Measurements from ENCODE around the gene WDR86. TPM values are rescaled to one million over a fixed set of nuclear protein-coding genes. Genes with fewer than 3 reads are reported as not detected.

The WDR86 gene
- polyA plus RNA-seq, 3 donors = 24.3 to 52.0 (median 39.1) TPM

DNA sequence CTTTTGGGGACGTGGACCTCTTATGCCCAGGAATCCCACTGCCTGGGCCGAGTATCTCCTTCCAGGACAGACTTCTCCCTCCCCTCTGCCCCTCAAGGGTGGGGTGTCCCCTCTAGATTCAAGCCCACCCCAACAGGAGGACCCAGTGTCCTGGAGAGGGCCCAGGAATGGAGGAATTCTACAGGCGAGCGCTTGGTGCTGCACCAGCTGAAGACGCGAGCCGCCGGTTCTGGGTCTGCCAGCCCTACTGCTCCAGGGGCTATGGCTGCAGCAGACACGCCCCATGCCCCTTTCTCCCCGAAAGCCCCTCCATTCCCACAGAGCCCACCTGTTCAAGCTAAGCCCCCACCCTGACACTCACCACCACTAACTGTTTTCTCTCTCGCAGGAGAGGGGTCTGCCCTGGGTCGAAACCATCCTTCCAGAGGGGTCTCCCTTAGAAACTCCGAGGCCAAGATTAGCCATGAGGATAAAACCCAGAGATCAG, 21.5 kb upstream of the WDR86 start:
- no peak for DNase-seq (ENCODE audit: extremely low read depth in 1 of 11, low read depth in 9 of 11, low spot score in 4 of 11)

DNA sequence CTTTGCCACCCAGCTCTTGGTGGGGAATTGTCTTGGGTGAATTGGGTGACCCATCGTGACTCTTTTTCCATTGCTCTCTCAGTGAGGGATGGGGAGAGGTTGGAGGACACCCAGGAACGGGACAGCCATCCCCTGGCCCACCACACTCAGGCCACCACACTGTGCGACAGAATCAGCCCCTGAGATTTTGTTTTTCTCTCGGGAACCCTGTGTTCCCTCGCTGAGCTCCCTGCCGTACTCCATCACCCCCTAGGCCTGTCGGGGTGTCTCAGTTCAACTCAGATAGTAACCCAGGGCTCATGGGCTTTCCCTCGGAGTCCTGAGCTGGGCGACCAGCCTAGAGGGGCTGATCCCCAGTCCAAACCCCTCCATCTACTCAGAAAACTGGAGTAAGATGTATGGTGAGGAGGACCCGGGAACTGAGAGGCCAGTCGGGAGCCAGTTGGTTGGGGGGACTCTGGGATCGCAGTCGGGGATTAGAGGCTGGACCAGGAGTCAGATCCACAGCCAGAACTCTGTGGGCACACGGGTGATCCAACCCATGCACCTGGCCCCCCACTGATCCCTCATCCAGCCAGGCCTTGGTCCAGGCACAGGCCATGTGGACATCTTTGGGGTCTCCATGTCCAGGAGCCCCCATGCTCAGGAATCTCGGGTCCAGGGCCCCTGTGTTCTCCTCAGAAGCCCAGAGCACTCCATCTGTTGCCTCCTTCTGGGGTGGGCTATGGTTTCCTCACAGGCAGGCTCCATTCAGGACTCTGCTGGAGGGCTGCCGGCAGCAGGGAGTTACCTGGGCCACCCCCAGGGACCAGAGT, 20.8 kb upstream of the WDR86 start:
- no peak for DNase-seq (ENCODE audit: extremely low read depth in 1 of 11, low read depth in 9 of 11, low spot score in 4 of 11)

DNA sequence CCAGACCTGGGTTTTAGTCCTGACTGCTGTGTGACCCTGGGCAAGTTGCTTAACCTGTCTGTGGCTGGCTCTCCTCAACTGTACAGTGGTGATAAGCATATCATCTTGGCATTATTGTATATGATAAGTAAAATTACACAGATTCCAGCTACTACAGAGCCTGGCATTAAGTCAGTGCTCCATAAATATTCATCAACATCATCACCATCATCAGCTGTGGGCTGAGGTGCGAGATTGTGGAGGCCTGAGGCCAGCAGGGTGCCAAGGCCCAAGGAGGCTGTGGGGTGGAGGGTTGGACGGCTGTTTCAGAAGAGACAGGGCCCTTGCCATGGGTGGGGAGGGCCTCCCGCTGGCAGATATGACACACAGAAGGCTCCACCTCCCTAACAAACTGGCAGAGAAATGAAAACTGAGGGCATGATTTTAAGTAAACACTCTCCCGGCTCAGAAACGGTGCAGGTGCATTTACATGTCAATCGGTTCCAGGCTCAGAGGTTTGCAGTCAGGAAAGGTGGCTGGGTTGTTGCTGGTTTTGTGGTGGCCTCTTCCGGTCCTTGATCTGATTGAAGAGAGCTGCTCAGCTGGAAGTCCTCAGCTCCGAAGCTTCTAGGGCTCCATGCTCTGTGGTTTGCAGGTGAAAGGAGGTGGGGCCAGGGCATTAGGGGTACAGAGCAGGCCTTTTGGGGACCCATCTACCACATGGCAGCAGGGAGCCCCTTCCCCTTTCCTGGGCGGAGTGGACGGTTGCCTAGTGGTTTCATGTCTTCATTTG, 19.9 kb upstream of the WDR86 start:
- DNase-seq (ENCODE audit: extremely low read depth in 1 of 11, low read depth in 9 of 11, low spot score in 4 of 11) = no peak

DNA sequence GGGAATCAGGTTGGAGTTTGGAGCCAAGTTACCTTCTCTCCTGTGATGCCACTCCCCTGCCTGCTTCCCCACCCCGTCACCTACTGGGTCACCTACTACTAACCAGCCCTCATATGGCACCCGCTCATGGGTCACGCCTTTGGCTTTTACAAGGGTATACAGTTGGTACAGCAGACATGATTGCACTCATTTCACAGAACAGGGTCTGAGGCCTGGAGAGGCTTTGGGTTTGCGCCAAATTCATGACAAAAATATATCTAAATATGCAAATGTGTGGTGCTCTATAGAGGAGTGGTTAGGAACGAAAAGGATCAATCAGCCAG, 19.4 kb upstream of the WDR86 start:
- DNase-seq (ENCODE audit: extremely low read depth in 1 of 11, low read depth in 9 of 11, low spot score in 4 of 11) = no peak

DNA sequence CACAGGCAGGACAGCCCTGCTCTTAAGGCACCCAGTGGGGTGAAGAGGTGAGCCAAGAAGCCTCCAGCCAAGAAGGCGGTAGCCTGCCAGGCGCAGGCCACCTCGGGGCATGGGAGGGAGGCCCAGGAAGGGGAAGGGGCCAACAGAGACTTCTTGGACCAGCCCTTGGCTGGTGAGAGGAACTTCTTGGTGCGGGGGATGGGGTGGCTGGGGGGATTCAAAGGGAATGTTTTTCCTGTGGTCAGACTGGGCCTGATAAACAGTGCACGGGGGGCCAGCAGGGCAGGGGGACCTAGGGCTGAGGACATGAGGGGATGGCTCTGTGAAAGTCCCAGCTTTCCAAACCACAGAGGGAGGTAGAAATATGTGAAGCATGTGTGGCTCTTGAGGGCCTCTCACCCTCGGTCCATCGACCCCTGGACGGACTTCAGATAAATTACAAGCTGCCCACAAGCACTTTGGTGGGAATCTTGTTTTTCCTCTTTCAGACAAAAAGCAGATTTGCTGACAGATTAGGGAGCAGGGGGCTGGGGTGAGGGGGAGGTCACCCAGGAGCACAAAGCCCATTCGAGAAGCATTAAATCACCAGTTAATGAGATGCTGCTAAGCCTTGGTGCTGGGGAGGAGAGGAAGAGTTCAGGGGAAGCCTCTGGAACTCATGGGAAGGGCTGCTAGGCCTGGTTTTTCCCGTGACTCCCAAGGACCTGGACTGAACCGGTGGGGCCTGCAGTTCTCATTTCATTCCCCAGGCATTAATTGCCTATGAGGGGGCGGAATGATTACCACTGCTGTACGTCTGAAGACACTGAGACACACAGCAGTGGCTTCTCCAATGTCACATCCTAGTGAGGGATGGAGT, 18.8 kb upstream of the WDR86 start:
- DNase-seq (ENCODE audit: extremely low read depth in 1 of 11, low read depth in 9 of 11, low spot score in 4 of 11) = peak in 9 of 11 donors; percentile 74 to 92 (median 84)

DNA sequence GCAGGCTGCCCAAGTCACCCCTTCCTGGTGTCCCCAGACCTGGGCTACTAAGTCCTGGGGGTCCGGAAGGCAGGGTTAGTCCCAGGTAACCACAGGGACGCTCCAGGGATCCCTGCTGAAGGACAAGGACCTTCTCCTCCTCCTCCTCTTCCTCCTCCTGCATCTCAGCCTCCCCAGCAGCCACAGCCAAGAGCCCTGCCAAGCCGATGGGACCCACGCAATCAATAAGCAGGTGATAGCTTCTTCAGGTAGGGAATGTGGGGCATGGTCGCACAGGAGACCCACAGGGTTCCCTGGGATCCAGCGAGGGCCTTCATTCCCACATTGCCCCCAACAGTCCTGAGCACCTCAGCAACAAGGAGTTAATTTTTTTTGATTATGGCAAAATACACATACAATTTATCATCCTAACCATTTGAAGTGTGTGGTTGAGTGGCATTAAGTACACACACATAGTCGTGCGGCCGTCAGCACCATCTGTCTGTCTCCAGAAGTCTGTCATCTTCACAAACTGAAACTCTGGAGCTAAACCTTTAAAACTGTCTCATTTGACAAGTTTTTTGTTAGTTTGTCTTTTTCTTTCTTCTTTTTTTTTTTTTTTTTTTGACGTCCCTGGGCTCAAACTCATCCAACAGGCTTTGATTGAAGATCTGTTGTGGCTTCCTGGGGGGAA, 18.0 kb upstream of the WDR86 start:
- no peak for DNase-seq (ENCODE audit: extremely low read depth in 1 of 11, low read depth in 9 of 11, low spot score in 4 of 11)

DNA sequence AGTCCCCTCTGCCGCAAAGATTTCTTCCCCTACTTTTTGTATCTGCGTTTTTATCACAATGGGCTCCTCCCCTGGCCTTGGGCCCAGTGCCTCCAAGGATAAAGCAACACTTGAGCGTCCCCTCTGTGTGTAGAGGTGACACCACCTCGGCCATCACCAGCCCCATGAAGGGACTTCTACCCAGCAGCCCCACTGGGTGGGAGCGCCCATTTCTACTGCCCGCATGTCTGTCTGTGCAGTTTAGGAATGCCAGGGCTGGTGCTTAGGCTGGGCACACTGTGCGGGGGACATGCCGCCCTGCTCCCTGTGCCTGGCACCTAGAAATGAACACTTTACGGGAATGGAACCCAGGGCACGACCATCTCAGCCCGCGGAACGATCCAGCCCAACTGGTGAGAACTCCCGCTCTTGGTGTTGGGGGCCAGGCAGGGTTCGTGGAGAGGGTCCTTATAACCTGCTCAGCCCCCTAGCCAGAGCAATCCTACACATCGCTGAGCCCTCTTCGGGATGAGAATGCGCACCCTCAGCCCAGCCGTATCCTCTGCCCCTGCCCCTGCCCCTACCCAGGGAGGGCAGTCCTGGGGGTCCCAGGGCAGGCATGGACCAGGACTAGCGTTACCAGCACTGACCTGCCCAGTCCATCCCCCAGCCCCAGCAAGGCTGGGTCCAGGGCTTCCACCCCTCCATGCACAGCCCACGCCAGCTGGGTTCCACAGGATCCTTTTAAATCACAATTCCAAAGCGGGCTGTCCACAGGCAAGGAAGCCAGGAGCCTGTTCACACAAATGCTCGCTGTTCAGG, 17.3 kb upstream of the WDR86 start:
- DNase-seq (ENCODE audit: extremely low read depth in 1 of 11, low read depth in 9 of 11, low spot score in 4 of 11) = no peak

DNA sequence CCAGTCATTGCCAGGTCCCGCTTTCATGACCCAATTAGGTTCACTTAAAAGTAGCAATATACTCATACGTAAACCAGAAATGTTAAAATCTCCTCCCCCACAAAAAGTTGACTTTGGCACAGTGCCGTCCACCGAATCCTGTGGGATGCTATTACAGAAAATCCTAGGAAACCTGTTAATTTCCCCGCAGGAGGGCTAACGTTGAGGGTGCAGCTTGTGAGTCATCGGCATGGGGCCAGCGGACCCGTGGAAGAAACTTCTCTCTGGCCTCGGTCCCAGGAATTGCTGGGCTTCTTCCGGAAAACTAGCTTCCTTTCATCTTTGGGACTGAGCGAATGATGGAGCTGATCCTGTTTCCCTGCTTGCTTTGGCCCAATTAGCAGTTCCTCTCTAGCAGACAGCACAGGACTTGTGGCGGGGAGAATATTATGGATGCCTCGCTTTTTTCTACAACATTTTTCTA, 16.6 kb upstream of the WDR86 start:
- no peak for DNase-seq (ENCODE audit: extremely low read depth in 1 of 11, low read depth in 9 of 11, low spot score in 4 of 11)

DNA sequence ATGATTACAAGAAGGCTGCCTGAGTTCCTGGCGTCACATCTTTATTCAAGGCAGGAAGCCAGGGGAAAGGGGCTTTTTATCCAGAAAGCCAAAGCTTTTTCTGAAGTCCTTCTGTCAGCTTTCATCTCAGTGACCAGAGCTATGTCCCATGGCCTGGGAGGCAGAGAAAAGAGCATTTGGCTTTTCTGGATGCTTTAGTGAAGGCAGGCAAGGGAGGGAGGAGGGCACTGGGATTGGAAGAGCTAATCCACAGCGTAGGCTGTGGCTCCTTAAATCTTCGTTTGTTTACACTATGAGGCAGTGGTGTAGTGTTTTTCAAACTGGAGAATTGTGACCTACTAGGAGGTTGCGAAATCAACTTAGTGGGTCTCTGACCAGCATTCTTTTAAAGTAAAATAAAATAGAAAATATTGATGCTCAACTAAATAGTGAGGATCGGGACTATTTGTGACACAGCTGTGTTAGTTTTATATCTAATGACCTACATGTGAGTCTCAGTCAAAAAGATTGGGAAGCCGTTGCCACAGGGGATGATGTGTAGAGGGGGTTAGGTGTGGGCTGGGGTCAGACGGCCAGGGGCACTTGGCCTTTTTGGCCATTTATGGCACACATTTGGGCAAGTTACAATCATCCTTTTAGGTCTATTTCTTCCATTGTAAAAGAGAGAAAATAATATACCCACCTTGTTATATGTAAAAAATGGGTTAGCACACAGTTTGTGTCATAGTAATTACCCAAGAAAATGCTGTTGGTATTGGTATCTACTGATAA, 16.0 kb upstream of the WDR86 start:
- no peak for DNase-seq (ENCODE audit: extremely low read depth in 1 of 11, low read depth in 9 of 11, low spot score in 4 of 11)

DNA sequence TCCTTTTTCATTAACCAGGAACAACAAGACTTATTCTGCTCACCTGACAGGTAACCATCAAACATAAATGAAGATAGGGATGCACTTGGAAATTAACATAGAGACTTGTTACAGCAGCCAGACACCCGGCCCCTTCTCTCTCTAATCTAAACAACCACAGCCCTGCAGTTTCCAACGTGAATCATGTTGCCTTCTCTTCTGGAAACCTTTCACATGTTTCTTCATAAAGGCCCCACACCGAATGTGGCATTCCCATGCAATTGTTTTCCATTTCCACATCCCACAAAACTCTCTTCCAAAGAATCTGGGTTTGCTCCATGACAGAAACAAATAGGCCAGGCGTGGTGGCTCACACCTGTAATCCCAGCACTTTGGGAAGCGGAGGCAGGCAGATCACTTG, 15.0 kb upstream of the WDR86 start:
- no peak for DNase-seq (ENCODE audit: extremely low read depth in 1 of 11, low read depth in 9 of 11, low spot score in 4 of 11)

DNA sequence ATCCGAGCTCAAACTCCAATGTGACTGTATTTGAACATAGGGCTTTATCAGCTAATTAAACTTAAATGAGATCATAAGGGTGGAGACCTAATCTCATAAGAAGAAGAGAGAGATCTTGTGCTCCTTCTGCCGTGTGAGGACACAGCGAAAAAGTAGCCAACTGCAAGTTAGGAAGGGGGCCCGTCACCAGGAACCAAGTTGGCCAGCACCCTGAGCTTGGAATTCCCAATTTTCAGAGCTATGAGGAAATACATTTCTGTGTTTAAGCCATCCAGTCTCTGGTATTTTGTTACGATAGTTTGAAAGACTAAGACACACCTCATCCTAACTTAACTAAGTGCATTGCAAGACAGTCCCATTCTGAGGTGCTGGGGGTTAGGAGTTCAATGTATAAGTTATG, 14.1 kb upstream of the WDR86 start:
- DNase-seq (ENCODE audit: extremely low read depth in 1 of 11, low read depth in 9 of 11, low spot score in 4 of 11) = no peak

DNA sequence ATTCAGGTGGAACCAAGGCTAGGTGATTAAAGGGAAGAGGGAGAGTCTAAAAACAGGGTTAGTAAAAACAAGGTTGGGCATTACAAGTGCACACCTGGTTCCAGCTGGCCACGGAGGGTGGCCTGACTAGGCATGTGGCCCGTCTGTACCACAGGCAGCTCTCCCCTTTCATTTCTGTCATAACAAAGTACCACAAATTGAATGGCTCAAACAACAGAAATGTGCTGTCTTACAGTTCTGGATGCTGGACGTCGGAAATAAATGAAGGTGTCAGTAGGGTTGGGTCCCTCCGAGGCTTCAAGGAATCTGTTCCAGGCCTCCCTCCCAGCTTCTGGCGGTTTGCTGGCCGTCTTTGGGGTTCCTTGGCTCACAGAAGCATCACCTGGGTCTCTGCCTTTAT, 13.4 kb upstream of the WDR86 start:
- DNase-seq (ENCODE audit: extremely low read depth in 1 of 11, low read depth in 9 of 11, low spot score in 4 of 11) = no peak

DNA sequence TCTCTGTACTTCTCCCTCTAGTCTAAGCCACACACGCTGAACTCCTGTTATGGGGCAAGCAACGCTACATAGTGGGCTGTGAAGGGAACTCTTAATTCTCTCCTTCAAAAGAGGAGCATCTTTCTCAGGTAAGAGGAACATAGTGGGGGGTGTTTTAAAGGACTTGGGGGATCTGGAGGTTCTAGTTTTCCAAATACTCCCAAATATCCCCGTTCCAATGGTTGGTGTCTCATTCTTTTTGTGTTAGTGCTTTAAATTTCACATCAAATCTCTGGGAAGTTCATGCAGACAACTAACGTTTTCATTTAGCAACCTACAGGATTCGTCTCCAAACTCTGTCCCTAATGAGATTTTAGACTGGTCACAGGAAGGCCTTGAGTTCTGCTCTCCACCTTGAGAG, 12.4 kb upstream of the WDR86 start:
- DNase-seq (ENCODE audit: extremely low read depth in 1 of 11, low read depth in 9 of 11, low spot score in 4 of 11) = no peak

DNA sequence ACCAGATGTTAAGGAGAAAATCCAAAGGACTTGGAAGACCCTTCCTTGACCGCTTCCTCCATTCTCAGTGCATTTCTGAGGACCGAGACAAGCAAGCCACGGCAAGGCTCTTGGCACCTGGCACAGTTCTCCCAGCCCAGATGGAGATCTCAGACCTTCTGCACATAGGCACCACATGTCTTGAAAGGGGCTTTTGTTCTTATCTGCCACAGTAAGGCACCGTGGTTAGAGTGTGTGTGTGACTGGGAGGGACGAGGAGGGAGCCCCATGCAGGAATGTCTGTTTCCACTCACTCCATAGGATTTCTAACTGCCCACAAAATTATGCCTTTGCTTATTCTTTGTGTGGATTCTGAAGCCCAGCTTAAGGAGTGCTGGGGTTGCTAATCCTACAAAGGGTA, 10.3 kb upstream of the WDR86 start:
- DNase-seq (ENCODE audit: extremely low read depth in 1 of 11, low read depth in 9 of 11, low spot score in 4 of 11) = no peak

DNA sequence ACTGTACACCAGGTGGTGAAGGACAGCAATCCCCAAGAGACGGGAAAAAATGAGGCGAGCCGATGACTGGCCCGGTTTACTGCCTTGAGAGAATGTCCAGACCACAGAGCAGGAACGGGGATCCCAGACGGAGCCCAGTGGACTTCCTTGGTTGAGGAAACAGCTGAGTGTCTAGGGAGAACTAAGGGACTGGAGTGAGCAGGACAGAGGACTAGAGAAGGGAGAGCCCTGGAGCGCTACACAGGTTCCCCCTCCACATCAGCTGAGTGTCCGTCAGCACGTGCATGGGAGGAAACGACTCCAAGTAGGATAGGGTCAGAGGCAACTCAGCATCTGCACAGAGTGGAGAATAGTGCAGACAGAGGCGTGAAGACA, 7.1 kb upstream of the WDR86 start:
- DNase-seq (ENCODE audit: extremely low read depth in 1 of 11, low read depth in 9 of 11, low spot score in 4 of 11) = no peak

DNA sequence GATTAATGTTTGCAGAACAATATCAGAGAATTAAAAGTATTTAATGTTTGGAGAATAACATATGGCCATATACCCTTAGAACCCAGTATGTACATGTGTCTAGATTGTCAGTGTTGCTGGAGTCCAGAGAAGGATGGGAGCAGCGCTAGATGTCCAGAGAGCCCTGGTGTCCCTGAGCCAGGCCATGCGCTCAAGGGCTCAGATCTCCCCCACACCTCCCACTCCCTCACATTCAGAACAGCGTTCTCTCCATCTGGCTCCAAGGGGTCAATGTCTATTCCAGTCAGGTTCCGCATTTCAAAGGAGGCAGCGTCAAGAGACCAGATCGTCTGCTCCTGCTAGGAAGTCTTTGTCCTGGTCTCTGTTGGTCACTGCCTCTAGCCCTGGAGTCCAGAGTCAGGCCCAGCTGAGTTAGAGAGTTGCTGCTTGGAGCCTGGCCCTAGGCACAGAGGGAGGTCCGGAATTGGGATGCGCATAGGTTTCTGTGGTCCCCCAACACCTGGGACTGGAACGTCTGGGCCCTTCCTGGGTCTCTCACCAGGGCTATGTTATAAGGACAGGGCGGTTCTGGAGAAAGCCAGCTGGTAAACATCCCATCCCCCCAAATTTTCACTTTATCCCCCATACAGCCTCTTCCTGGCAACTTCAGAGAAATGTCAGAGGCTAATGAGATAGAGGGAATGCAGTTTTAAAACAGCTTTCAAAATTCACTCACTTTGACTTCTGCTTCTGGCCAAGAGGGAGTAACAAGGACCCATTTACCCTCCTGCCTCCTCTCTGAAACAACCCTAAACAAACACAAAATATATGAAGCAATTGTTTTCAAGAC, 6.5 kb upstream of the WDR86 start:
- DNase-seq (ENCODE audit: extremely low read depth in 1 of 11, low read depth in 9 of 11, low spot score in 4 of 11) = no peak
